Mucosa of descending colon (tissue), 3 donors: ENCODE results near the gene VPS8. TPM values are rescaled to one million over a fixed set of nuclear protein-coding genes. Genes with fewer than 3 reads are reported as not detected.

Source experiments
- ATAC-seq: fragments of 200-7000 bp; cut with Tn5 transposase; one replicate; pipeline ENCODE4 v1.9.1; 2020; ENCODE audit warnings: mild to moderate bottlenecking, moderate library complexity
- DNase-seq, 3 donors: peaks; one replicate each; pipeline ENCODE4 v3.0.0-alpha.2; 2020
- H3K36me3 ChIP-seq: fragments of 200-600 bp; one replicate; pipeline ENCODE4 v1.8.0; 2021; ENCODE audit warnings: low read depth, mild to moderate bottlenecking
- H3K4me1 ChIP-seq: fragments of 200-600 bp; one replicate; pipeline ENCODE4 v1.8.0; 2021; ENCODE audit warnings: low read depth, mild to moderate bottlenecking
- H3K4me3 ChIP-seq: fragments of 200-600 bp; one replicate; pipeline ENCODE4 v1.8.0; 2021; ENCODE audit warnings: mild to moderate bottlenecking
- H3K9me3 ChIP-seq: fragments of 200-600 bp; one replicate; pipeline ENCODE4 v1.8.0; 2021; ENCODE audit warnings: mild to moderate bottlenecking
- intact Hi-C, 2 donors: fragments of 100-400 bp; cut with DNase I in 1 of 2; cut with micrococcal nuclease in 1 of 2; formaldehyde crosslinking; loops; one replicate each; pipeline versions ENCODE4 v1.11.0 to v1.11.1; 2022; cut with DNase I, micrococcal nuclease
- total RNA-seq, 3 donors: library from RNA; stranded (reverse); fragmentation: NEBNext Ultra II Directional in 2 of 3; extraction: Animal tissue kit (Norgen Biotek cat#: 25700) in 2 of 3; gene quantifications; one replicate each; pipeline versions ENCODE4 v1.2.1 to v1.2.4, GENCODE V29; 2021 to 2023
- TF ChIP-seq, protein P1 (sequence below): fragments of 200-600 bp; IDR thresholded peaks from one replicate; pipeline ENCODE4 v1.8.0; 2022; ENCODE audit warnings: antibody characterized with exemption, mild to moderate bottlenecking
- donor health status: DM: no; HTN: no; CAD: no; lungs with moderate emphysema.
- donor health status: DM: no; HTN: no; CAD: no.
- donor health status: DM: no; HTN: yes; CAD: no.

Gene VPS8
- total RNA-seq, 3 donors from 2014 or later = 57.6 to 92.6 (median 74.7) TPM

DNA sequence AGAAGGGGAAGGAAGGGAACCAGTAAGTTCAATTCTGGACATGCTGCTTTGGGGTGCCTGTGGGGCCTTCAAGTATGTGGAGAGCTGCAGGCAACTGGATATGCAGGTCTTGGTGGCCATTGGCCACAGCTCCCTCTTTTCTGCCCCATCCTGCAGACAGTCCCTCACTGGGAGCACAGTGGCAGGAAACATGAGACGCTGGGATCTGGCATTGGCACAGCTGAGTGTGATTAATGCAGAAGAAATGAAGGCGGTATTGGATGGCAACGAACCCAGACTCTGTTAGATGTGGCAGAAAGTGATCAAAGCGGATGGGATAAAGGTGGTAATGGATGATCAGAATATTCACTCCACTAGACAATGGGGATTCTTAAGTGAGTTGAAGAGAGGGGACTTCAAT lies 23.2 kb upstream of the VPS8 start:
- Histone ChIP-seq H3K4me1 (peaks cover 3% of the 10 kb centered on the region), H3K9me3 (no peaks in the 10 kb centered on the region), H3K4me3 (no peak overlapping the region), H3K36me3 (no peaks in the 10 kb centered on the region)
- DNase-seq = no peak
- intact Hi-C loops = no loop called here
- no peak for ATAC-seq
- TF ChIP-seq, protein P1, sequence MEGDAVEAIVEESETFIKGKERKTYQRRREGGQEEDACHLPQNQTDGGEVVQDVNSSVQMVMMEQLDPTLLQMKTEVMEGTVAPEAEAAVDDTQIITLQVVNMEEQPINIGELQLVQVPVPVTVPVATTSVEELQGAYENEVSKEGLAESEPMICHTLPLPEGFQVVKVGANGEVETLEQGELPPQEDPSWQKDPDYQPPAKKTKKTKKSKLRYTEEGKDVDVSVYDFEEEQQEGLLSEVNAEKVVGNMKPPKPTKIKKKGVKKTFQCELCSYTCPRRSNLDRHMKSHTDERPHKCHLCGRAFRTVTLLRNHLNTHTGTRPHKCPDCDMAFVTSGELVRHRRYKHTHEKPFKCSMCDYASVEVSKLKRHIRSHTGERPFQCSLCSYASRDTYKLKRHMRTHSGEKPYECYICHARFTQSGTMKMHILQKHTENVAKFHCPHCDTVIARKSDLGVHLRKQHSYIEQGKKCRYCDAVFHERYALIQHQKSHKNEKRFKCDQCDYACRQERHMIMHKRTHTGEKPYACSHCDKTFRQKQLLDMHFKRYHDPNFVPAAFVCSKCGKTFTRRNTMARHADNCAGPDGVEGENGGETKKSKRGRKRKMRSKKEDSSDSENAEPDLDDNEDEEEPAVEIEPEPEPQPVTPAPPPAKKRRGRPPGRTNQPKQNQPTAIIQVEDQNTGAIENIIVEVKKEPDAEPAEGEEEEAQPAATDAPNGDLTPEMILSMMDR = no peak

DNA sequence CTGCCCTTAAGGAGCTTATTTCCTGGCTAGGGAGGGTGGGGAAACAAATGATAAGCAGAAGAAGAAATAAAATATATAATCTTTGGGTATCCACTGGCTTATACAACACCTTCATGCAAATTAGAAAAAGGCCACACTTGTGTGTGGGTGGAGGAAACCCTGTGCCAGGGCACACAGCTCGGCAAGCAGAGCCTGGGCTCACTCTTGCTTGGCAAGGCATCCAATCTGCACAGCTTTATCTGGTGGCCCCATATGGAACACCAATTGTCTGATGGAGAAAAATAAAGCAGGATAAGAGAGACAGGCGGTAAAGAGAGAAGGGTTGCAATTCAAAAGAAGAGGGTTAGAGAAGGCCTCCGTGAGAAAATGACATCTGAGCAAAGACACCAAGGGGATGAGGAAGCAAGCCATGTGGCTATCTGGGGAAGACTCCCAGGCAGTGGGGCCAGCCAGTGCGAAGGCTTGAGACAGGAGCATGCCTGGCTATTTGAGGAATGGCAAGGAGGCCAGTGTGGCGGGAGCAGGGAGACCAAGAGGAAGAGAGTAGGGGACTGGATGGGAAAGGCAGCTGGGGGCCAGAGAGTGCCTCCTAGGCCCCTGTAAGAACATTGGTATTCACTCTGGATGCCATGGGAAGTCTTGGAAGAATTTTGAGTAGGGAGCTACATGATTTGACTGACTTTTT lies 22.5 kb upstream of the VPS8 start:
- Histone ChIP-seq H3K4me1 (peaks cover 3% of the 10 kb centered on the region), H3K4me3 (no peak overlapping the region), H3K36me3 (no peaks in the 10 kb centered on the region), H3K9me3 (no peaks in the 10 kb centered on the region)
- intact Hi-C loops = no loop called here
- TF ChIP-seq, protein P1 = no peak
- DNase-seq = no peak
- no peak for ATAC-seq

DNA sequence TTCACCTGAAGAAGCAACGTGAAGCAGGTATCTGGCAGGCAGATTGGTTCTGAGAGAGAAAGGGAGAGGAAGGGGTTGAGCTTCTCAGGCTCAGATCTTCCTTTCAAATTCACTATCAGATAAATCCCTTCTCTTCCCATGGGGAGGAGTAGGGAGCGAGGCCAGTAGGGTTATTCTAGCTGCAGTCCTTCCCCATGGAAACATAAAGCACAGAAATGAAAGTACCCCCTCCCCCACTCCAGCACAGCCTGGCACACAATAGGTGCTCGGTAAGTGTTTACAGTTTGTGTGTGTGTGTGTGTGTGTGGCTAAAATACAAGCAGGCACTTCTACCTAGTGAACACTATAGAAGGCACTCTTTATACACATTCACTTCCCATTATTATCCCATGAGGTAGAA lies 20.8 kb upstream of the VPS8 start:
- Histone ChIP-seq H3K4me1 (peaks cover 3% of the 10 kb centered on the region), H3K4me3 (no peak overlapping the region), H3K36me3 (no peaks in the 10 kb centered on the region), H3K9me3 (no peaks in the 10 kb centered on the region)
- DNase-seq (no peak), ATAC-seq (peak; percentile 49)
- TF ChIP-seq, protein P1 = no peak
- intact Hi-C loops = no loop called here

DNA sequence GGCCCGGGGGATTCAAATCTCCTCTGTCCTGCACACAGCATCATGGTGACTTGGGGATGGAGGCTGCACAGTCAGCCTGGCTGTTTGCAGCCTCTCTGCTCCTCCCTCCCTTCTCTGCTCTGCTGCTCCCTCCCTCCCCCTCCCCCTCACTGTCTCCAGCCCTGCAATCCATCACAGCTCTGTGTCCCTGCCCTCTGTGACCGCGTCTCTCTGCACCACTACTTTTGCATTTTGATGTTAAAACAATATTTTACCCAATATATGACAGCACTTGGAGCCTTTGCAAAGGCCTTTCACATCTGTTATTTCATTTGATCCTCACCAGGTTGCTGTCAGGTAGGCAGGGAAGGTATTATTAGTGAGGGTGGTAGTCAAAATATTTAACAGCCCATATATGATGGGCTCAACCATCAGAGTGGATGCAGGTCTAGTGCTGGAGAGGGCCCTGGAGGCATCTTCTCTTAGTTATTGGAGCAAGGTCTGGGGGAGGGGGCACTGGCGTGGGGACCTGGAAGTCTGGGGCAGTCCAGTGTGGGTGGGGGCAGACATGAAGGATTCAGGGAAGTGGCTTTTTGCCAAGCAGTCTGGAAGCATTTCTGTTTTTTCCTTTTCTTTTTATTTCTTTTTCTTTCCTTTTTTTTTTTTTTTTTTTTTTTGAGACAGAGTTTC lies 16.3 kb upstream of the VPS8 start:
- ATAC-seq = no peak
- TF ChIP-seq, protein P1 = no peak
- no peak for DNase-seq
- Histone ChIP-seq H3K9me3 (no peaks in the 10 kb centered on the region), H3K4me3 (no peak overlapping the region), H3K36me3 (no peaks in the 10 kb centered on the region), H3K4me1 (peaks cover 14% of the 10 kb centered on the region)
- intact Hi-C loops = no loop called here

DNA sequence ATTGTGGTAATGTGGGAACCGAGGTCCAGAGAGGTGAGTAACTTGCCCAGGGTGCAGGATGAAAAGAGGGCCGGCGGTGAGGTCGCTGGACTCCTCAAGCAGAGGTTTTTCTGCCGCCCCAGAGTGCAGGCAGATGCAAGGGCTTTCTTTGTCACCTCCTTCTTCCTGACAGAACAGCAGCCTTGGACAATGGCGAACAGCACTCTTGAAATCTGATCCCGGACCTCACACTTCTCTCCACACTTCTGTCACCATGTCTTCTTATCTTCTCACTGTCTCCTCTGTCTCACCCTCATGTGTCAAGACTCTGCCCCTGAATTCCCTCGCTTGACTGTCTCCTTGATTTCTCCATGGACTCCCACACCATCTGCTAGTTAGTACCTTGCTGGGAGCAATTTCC lies 15.4 kb upstream of the VPS8 start:
- DNase-seq (no peak), ATAC-seq (no peak)
- intact Hi-C loops = no loop called here
- H3K4me3 ChIP-seq = no peak overlapping the region
- peaks cover 14% of the 10 kb centered on the region for H3K4me1 ChIP-seq
- no peaks in the 10 kb centered on the region for H3K36me3 ChIP-seq
- H3K9me3 ChIP-seq = no peaks in the 10 kb centered on the region
- TF ChIP-seq, protein P1 = no peak
